Right cardiac atrium (tissue), 5 donors: ENCODE measurements around the gene GPR31. TPM values are rescaled to one million over a fixed set of nuclear protein-coding genes. Genes with fewer than 3 reads are reported as not detected.

ENCODE experiments used
- polyA plus RNA-seq: library from polyadenylated mRNA; stranded (reverse); fragments of 200-250 nt; gene quantifications from one replicate; pipeline ENCODE4 v1.2.3, GENCODE V29; 2013
- total RNA-seq, 4 donors: library from RNA; stranded (reverse); fragmentation: NEBNext Ultra II Directional; extraction: Animal tissue kit (Norgen Biotek cat#: 25700); gene quantifications; one replicate each; pipeline ENCODE4 v1.2.1, GENCODE V29; 2021
- donor health status: healthy with polysubstance abuse.
- donor health status: DM: no; HTN: yes; CAD: no.
- donor health status: DM: no; HTN: no; CAD: no.
- donor health status: DM: no; HTN: yes; CAD: no; lungs with severe emphysema.
- donor health status: DM: yes; HTN: yes; CAD: no.

GPR31 gene
- total and polyA plus RNA-seq, 5 donors: not detected

Other genes with a start within 250 kb of the GPR31 start
- 10 to 100 TPM; 19.4 to 27.2 (median 22.9) TPM for gene RNASET2, start 201.4 kb downstream of the GPR31 start, total RNA-seq
- 21.6 TPM for gene RNASET2, start 201.4 kb downstream of the GPR31 start, polyA plus RNA-seq
- gene CEP43, start 158.6 kb downstream of the GPR31 start, total RNA-seq: 10 to 100 TPM in 2 of 4 donors, 1 to 10 TPM in 2; 9.0 to 10.7 (median 9.7) TPM
- gene CEP43, start 158.6 kb downstream of the GPR31 start, polyA plus RNA-seq: 6.5 TPM
- gene CCR6, start 34.9 kb downstream of the GPR31 start, total RNA-seq: not detected
- gene CCR6, start 34.9 kb downstream of the GPR31 start, polyA plus RNA-seq: not detected
- not detected for gene UNC93A, start 133.3 kb upstream of the GPR31 start, total RNA-seq
- gene UNC93A, start 133.3 kb upstream of the GPR31 start, polyA plus RNA-seq: not detected
- not detected for gene TTLL2, start 167.1 kb upstream of the GPR31 start, total RNA-seq
- not detected for gene TTLL2, start 167.1 kb upstream of the GPR31 start, polyA plus RNA-seq